ENCODE results near the gene ACAD10. TPM values are rescaled to one million over a fixed set of nuclear protein-coding genes. Genes with fewer than 3 reads are reported as not detected.

The ACAD10 gene
- total RNA-seq, 1 donor from 2014 or later = 44.0 TPM

DNA sequence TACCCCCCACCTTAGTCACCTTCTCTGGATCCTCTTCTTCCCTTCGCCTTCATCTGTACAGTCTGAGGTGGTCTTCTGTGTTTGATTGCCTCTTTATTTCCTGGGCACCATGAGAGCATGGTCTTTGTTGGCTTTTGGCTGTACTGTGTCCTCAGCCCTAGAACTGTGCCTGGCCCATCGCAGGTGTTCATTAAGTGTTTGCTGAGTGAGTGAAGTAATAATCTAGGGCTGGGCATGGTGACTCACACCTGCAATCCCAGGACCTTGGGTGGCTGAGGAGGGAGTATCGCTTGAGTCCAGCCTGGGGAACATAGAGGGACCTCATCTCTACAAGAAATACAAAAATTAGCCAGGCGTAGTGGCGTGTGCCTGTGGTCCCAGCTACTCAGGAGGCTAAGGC lies 94.8 kb downstream of the ACAD10 start:
- Mint-ChIP-seq H3K27me3 (ENCODE audit: low read depth) (no peaks in the 10 kb centered on the region), H3K27ac (ENCODE audit: unreplicated experiment) (no peak overlapping the region)

DNA sequence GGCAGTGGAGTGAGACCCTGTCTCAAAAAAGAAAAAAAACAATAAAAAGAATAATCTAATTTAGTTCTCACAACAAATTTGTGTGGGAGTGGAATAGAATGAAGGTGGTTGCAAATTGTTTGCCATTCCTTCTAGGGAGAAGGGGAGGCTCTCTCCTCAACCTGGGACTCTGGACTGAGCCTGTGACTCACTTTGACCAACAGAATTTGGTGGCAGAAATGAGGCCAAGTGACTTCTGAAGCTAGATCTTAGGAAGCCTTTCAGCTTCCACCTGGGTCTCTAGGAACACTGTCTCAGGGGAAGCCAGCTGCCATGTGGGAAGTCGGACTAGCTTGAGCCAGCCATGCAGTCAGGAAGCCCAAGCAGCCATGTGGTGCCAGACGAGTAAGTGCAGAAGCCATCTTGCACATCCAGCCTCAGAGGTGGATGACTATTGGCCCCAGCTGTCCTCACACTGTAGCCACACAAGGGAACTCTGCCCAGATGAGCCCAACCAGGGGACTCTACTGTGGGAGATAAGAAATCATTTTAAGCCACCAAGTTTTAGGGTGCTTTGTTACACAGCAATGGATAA lies 95.3 kb downstream of the ACAD10 start:
- no peak for DNase-seq (ENCODE audit: low read depth, low spot score)
- Mint-ChIP-seq H3K27ac (ENCODE audit: unreplicated experiment) (no peak overlapping the region), H3K4me1 (peaks cover under 1% of the 10 kb centered on the region), H3K36me3 (ENCODE audit: low read depth) (peaks cover 17% of the 10 kb centered on the region), H3K27me3 (ENCODE audit: low read depth) (no peaks in the 10 kb centered on the region), H3K9me3 (no peaks in the 10 kb centered on the region), H3K4me3 (no peak overlapping the region)
- TF ChIP-seq, protein P1, sequence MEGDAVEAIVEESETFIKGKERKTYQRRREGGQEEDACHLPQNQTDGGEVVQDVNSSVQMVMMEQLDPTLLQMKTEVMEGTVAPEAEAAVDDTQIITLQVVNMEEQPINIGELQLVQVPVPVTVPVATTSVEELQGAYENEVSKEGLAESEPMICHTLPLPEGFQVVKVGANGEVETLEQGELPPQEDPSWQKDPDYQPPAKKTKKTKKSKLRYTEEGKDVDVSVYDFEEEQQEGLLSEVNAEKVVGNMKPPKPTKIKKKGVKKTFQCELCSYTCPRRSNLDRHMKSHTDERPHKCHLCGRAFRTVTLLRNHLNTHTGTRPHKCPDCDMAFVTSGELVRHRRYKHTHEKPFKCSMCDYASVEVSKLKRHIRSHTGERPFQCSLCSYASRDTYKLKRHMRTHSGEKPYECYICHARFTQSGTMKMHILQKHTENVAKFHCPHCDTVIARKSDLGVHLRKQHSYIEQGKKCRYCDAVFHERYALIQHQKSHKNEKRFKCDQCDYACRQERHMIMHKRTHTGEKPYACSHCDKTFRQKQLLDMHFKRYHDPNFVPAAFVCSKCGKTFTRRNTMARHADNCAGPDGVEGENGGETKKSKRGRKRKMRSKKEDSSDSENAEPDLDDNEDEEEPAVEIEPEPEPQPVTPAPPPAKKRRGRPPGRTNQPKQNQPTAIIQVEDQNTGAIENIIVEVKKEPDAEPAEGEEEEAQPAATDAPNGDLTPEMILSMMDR (conservative IDR thresholded peaks at IDR 0.05) = no peak

More for the DNA sequence above, 94.8 kb downstream of the ACAD10 start:
- TF ChIP-seq, protein P1 (conservative IDR thresholded peaks at IDR 0.05) = no peak
- H3K36me3 Mint-ChIP-seq (ENCODE audit: low read depth) = peaks cover 20% of the 10 kb centered on the region
- H3K9me3 Mint-ChIP-seq = no peaks in the 10 kb centered on the region
- DNase-seq (ENCODE audit: low read depth, low spot score) = no peak
- peaks cover 6% of the 10 kb centered on the region for H3K4me1 Mint-ChIP-seq
- no peak overlapping the region for H3K4me3 Mint-ChIP-seq

DNA sequence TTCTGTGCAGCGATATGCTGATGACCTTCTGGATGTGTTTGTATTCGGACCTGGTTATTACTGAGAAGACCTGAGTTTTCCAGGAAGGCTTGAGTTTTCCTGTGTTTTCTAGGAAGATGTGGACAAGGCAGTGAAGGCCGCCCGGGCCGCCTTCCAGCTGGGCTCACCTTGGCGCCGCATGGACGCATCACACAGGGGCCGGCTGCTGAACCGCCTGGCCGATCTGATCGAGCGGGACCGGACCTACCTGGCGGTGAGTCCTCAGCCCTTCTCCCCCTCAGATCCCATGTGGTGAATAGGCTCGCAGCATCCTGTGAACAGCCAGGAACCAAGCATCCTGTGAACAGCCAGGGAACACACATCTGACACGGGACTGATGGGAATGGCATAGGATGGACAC lies 97.2 kb downstream of the ACAD10 start:
- Mint-ChIP-seq H3K4me3 (no peak overlapping the region), H3K9me3 (no peaks in the 10 kb centered on the region), H3K36me3 (ENCODE audit: low read depth) (peaks cover 15% of the 10 kb centered on the region), H3K27me3 (ENCODE audit: low read depth) (no peaks in the 10 kb centered on the region), H3K4me1 (no peaks in the 10 kb centered on the region), H3K27ac (ENCODE audit: unreplicated experiment) (no peak overlapping the region)
- DNase-seq (ENCODE audit: low read depth, low spot score) = no peak
- TF ChIP-seq, protein P1 (conservative IDR thresholded peaks at IDR 0.05) = no peak

DNA sequence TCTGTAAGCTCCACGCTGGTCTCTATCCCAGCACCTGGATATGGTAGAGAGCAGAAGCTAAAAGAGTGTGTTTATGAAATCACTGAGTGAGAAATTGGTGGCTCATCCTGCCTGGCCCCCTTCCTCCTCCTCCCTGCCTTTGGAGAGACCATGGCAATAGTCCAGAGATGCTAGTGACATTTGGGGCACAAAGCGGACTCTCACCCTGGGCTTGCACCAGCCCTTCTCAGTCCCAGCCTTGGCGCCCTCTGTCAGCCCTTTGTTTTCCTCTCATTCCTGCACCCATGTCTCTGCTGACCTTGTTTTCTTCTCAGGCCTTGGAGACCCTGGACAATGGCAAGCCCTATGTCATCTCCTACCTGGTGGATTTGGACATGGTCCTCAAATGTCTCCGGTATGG lies 99.1 kb downstream of the ACAD10 start:
- no peak for DNase-seq (ENCODE audit: low read depth, low spot score)
- no peak overlapping the region for H3K4me3 Mint-ChIP-seq
- H3K36me3 Mint-ChIP-seq (ENCODE audit: low read depth) = peaks cover 15% of the 10 kb centered on the region
- H3K9me3 Mint-ChIP-seq = no peaks in the 10 kb centered on the region
- TF ChIP-seq, protein P1 (conservative IDR thresholded peaks at IDR 0.05) = no peak
- H3K27ac Mint-ChIP-seq (ENCODE audit: unreplicated experiment) = no peak overlapping the region
- H3K27me3 Mint-ChIP-seq (ENCODE audit: low read depth) = no peaks in the 10 kb centered on the region
- H3K4me1 Mint-ChIP-seq = no peaks in the 10 kb centered on the region

DNA sequence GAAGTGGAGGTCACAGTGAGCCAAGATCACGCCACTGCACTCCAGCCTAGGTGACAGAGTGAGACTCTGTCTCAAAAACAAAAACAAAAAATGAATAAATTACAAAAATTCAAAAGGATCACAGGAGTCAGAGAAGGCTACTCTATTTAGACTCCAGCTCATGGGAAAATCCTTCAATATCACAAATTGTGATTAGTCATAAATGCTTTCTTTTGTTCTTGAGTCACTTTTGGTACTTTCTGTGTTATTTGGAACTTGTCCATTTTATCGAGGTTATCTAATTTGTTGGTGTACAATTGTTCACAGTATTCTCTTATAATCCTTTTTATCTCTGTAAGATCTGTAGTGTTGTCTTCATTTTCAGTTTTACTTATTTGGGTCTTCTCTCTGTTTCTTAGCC lies 99.8 kb downstream of the ACAD10 start:
- no peak for DNase-seq (ENCODE audit: low read depth, low spot score)
- Mint-ChIP-seq H3K36me3 (ENCODE audit: low read depth) (peaks cover 14% of the 10 kb centered on the region), H3K27ac (ENCODE audit: unreplicated experiment) (no peak overlapping the region), H3K4me3 (no peak overlapping the region), H3K9me3 (no peaks in the 10 kb centered on the region), H3K4me1 (no peaks in the 10 kb centered on the region), H3K27me3 (ENCODE audit: low read depth) (no peaks in the 10 kb centered on the region)
- TF ChIP-seq, protein P1 (conservative IDR thresholded peaks at IDR 0.05) = no peak

Data from neural crest cell (in vitro differentiated cells).